ENCODE results near the gene TTLL3. TPM values are rescaled to one million over a fixed set of nuclear protein-coding genes. Genes with fewer than 3 reads are reported as not detected.

The TTLL3 gene
- total and polyA plus RNA-seq, 4 donors: 32.4 to 75.0 (median 48.6) TPM

DNA sequence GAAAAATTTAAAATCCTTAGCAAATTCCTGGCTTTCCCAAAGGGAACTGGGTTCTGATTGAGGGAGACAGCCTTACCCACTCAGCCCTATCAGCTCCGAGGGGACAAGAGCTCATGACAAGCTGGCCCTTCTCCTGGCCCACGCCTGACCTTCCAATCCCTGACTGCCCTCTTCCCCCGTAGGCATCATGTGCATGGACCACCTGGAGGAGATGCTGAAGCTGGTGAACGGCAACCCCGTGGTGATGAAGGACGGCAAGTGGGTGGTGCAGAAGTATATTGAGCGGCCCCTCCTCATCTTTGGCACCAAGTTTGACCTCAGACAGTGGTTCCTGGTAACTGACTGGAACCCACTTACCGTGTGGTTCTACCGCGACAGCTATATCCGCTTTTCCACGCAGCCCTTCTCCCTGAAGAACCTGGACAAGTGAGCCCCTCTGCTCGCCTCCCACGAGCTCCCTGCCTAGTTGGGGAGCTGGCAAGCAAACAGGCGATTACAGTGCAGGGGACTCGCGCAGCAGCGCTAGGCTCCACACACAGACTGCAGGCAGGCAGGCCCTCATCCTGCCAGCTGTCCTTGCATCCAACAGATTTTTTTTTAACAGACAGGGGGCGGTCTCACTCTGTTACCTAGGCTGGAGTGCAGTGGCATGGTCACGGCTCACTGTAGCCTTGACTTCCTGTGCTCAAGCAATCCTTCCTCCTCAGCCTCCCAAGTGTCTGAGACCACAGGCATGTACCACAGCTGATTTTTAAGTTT lies 16.9 kb downstream of the TTLL3 start:
- H3K4me3 ChIP-seq (ENCODE audit: low read depth, low read length): no peak overlapping the region
- peaks cover 23% of the 10 kb centered on the region for H3K36me3 ChIP-seq (ENCODE audit: control insufficient read depth, insufficient read depth, low read length)
- DNase-seq (ENCODE audit: low read depth in 4 of 6, low spot score in 6 of 6): no peak
- WGBS (ENCODE audit: insufficient coverage): 80% methylated on average over 18 of the region's 20 CpGs
- H3K27me3 ChIP-seq (ENCODE audit: control insufficient read depth, insufficient read depth, low read length): no peaks in the 10 kb centered on the region
- H3K9me3 ChIP-seq (ENCODE audit: control insufficient read depth, insufficient read depth, low read length): no peaks in the 10 kb centered on the region
- H3K27ac ChIP-seq (ENCODE audit: low read depth, low read length): no peak overlapping the region
- H3K4me1 ChIP-seq (ENCODE audit: control insufficient read depth, insufficient read depth, low read length): no peaks in the 10 kb centered on the region

DNA sequence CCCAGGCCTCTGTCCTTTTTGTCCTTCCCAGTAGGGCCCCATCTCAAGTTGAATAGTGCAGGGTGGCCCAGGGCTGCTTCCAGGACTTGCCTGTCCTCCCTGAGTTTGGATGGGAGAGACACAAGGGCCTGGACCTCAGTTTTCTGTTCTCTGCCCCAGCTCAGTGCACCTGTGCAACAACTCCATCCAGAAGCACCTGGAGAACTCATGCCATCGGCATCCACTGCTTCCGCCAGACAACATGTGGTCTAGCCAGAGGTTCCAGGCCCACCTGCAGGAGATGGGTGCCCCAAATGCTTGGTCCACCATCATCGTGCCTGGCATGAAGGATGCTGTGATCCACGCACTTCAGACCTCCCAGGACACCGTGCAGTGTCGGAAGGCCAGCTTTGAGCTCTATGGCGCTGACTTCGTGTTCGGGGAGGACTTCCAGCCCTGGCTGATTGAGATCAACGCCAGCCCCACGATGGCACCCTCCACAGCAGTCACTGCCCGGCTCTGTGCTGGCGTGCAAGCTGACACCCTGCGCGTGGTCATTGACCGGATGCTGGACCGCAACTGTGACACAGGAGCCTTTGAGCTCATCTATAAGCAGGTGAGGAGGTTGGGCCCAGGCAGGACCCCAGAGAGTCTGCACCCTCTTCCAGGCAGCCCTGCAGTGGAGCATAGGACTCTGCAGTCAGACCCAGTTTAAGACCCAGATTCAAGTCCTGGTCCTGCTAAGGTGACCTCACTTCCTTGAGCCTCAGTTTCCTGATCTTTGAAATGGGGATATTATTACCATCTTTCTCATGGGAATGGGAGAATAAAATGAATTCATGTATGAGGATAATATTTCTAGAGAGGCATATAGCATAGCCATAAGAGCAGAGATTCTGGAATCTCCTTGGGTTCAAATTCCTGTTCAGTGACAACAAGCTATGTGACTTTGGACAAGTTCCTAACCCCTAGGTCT lies 19.0 kb downstream of the TTLL3 start:
- no peak overlapping the region for H3K4me3 ChIP-seq (ENCODE audit: low read depth, low read length)
- no peaks in the 10 kb centered on the region for H3K9me3 ChIP-seq (ENCODE audit: control insufficient read depth, insufficient read depth, low read length)
- WGBS (ENCODE audit: insufficient coverage): 97% methylated on average over 14 of the region's 17 CpGs
- no peak overlapping the region for H3K27ac ChIP-seq (ENCODE audit: low read depth, low read length)
- H3K4me1 ChIP-seq (ENCODE audit: control insufficient read depth, insufficient read depth, low read length): no peaks in the 10 kb centered on the region
- no peak for DNase-seq (ENCODE audit: low read depth in 4 of 6, low spot score in 6 of 6)
- no peaks in the 10 kb centered on the region for H3K27me3 ChIP-seq (ENCODE audit: control insufficient read depth, insufficient read depth, low read length)
- H3K36me3 ChIP-seq (ENCODE audit: control insufficient read depth, insufficient read depth, low read length): peaks cover 40% of the 10 kb centered on the region

DNA sequence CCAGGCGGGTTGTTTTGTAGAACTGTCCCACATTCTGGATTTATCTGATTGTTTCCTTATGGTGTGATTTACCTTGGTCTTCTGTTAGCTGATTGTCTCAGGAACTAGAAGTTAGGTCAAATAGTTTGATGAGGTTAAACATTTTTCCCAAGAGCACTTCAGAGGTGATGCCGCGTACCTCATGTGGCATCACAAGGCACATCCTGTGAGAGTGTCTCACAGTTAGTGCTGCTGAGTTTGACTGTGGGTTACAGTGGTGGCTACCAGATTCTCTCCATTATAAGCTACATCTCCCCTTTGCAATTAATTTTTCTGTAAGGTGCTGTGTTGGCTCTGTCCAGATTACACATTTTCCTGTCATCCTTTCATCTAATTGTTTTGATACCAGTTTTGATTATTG lies 21.2 kb downstream of the TTLL3 start:
- no peak overlapping the region for H3K4me3 ChIP-seq (ENCODE audit: low read depth, low read length)
- H3K4me1 ChIP-seq (ENCODE audit: control insufficient read depth, insufficient read depth, low read length): no peaks in the 10 kb centered on the region
- DNase-seq (ENCODE audit: low read depth in 4 of 6, low spot score in 6 of 6): no peak
- H3K9me3 ChIP-seq (ENCODE audit: control insufficient read depth, insufficient read depth, low read length): no peaks in the 10 kb centered on the region
- H3K27me3 ChIP-seq (ENCODE audit: control insufficient read depth, insufficient read depth, low read length): no peaks in the 10 kb centered on the region
- WGBS (ENCODE audit: insufficient coverage): 100% methylated on average over 2 of the region's 3 CpGs
- no peak overlapping the region for H3K27ac ChIP-seq (ENCODE audit: low read depth, low read length)
- H3K36me3 ChIP-seq (ENCODE audit: control insufficient read depth, insufficient read depth, low read length): peaks cover 56% of the 10 kb centered on the region

DNA sequence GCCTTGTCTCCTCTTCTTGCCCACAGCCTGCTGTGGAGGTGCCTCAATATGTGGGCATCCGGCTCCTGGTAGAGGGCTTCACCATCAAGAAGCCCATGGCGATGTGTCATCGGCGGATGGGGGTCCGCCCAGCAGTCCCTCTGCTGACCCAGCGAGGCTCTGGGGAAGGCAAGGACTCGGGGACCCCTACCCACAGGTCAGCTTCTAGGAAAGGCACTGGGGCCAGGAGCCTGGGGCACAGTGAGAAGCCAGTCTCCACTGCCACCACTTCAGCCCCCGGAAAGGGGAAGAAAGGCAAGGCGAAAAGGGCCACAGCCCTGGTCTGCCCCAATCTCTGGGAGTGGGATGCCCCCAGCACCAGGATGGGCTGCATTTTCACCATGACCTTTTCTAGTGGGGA lies 23.0 kb downstream of the TTLL3 start:
- no peak overlapping the region for H3K4me3 ChIP-seq (ENCODE audit: low read depth, low read length)
- H3K27ac ChIP-seq (ENCODE audit: low read depth, low read length): no peak overlapping the region
- WGBS (ENCODE audit: insufficient coverage): 97% methylated on average over 9 of the region's 9 CpGs
- no peaks in the 10 kb centered on the region for H3K4me1 ChIP-seq (ENCODE audit: control insufficient read depth, insufficient read depth, low read length)
- H3K9me3 ChIP-seq (ENCODE audit: control insufficient read depth, insufficient read depth, low read length): no peaks in the 10 kb centered on the region
- peaks cover 53% of the 10 kb centered on the region for H3K36me3 ChIP-seq (ENCODE audit: control insufficient read depth, insufficient read depth, low read length)
- no peaks in the 10 kb centered on the region for H3K27me3 ChIP-seq (ENCODE audit: control insufficient read depth, insufficient read depth, low read length)
- no peak for DNase-seq (ENCODE audit: low read depth in 4 of 6, low spot score in 6 of 6)

DNA sequence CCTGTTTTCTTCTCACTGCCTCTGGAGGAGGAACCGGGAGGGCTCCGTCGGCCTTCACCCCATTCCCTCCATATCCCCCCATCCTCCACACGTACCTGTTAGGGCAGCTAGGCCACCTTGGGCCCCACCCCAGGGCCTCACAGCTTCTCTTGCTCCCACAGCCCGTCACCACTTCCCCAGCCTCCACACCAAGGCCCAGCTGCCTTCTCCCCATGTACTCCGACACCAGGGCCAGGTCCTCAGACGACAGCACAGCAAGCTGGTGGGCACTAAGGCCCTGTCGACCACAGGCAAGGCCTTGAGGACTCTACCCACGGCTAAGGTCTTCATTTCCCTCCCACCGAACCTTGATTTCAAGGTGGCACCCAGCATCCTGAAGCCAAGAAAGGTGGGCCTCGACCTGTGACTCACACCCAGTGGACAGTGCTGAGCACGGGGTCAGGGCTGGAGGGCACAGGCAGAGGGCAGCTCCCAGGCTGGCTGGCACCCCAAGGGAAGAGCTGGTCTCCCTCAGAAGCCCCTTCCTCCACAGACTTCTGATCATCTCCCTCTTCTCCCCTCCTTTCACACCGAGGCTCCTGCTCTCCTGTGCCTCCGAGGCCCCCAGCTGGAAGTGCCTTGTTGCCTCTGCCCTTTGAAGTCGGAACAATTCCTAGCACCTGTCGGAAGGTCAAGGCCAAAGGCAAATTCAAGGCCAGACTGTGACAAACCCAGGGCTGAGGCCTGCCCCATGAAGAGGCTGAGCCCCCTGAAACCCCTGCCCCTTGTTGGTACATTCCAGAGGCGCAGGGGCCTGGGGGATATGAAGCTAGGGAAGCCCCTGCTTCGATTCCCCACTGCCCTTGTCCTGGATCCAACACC lies 24.7 kb downstream of the TTLL3 start:
- H3K9me3 ChIP-seq (ENCODE audit: control insufficient read depth, insufficient read depth, low read length): no peaks in the 10 kb centered on the region
- H3K36me3 ChIP-seq (ENCODE audit: control insufficient read depth, insufficient read depth, low read length): peaks cover 62% of the 10 kb centered on the region
- WGBS (ENCODE audit: insufficient coverage): 72% methylated on average over 16 of the region's 18 CpGs
- DNase-seq (ENCODE audit: low read depth in 4 of 6, low spot score in 6 of 6): no peak
- H3K27me3 ChIP-seq (ENCODE audit: control insufficient read depth, insufficient read depth, low read length): no peaks in the 10 kb centered on the region
- H3K4me3 ChIP-seq (ENCODE audit: low read depth, low read length): no peak overlapping the region
- H3K4me1 ChIP-seq (ENCODE audit: control insufficient read depth, insufficient read depth, low read length): no peaks in the 10 kb centered on the region
- no peak overlapping the region for H3K27ac ChIP-seq (ENCODE audit: low read depth, low read length)

DNA sequence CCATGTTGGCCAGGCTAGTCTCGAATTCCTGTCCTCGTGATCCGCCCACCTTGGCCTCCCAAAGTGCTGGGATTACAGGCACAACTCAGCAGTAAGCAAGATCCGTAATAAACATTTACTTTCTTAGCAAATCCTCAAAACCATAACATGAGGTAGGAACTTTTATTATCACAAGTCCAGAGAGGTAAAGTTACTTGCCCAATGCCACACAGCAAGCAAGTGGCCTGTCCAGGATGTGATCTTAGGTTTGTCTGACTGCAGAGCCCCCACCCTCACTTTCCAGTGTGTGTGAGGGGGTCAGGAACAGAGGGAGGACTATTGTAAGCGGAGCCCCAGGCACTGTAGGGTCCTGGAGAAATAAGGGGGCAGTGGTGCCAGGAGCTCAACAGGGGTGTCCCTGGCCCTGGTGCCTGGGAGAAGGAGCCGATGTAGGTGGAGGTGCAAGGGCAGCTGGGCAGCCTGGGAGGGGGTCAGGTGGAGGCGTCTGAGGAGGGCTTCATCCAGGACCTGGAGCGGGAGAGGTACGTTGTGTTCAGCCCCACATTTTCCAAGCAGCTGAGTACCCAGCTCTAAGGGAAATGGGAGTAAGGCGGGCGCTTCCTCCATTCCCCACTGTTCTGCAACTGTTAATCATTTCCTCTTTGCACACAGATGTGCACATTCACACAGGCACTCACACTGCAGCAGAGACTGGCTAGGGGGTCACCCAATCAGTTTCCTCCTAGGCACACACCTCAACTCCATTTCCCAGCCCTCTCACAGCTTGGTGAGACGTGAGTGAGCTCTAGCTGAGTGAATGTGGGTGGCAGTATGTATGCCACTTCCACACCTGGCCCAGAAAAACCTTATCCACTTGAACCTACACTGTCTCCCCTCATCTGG lies 27.9 kb downstream of the TTLL3 start:
- Histone ChIP-seq H3K36me3 (ENCODE audit: control insufficient read depth, insufficient read depth, low read length) (peaks cover 70% of the 10 kb centered on the region), H3K27me3 (ENCODE audit: control insufficient read depth, insufficient read depth, low read length) (no peaks in the 10 kb centered on the region), H3K9me3 (ENCODE audit: control insufficient read depth, insufficient read depth, low read length) (no peaks in the 10 kb centered on the region), H3K4me3 (ENCODE audit: low read depth, low read length) (no peak overlapping the region), H3K4me1 (ENCODE audit: control insufficient read depth, insufficient read depth, low read length) (peaks cover 4% of the 10 kb centered on the region), H3K27ac (ENCODE audit: low read depth, low read length) (no peak overlapping the region)
- WGBS (ENCODE audit: insufficient coverage): 89% methylated on average over 9 of the region's 12 CpGs
- DNase-seq (ENCODE audit: low read depth in 4 of 6, low spot score in 6 of 6): no peak

DNA sequence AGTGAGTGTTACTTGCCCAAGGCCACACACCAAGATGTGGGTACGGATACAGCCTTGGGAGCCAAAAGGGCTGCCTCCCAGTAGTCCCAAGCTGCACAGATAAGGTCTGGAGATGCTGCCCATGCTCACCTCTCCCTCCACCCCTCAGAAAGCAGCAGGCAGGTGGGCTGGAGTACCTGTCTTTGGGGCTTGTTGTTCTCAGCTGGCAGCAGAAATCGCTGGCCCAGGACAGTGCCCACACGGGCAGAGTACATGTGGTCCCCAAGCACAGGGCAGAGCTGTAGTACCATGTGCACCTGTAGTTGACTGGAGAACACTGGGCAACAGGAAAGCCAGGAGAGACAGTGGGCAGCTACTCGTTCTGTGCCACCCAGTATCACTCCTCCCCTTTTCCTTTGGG lies 28.8 kb downstream of the TTLL3 start:
- peaks cover 63% of the 10 kb centered on the region for H3K36me3 ChIP-seq (ENCODE audit: control insufficient read depth, insufficient read depth, low read length)
- peaks cover 10% of the 10 kb centered on the region for H3K4me1 ChIP-seq (ENCODE audit: control insufficient read depth, insufficient read depth, low read length)
- no peak overlapping the region for H3K4me3 ChIP-seq (ENCODE audit: low read depth, low read length)
- WGBS (ENCODE audit: insufficient coverage): 89% methylated on average over 4 of the region's 4 CpGs
- H3K27ac ChIP-seq (ENCODE audit: low read depth, low read length): no peak overlapping the region
- H3K9me3 ChIP-seq (ENCODE audit: control insufficient read depth, insufficient read depth, low read length): no peaks in the 10 kb centered on the region
- no peaks in the 10 kb centered on the region for H3K27me3 ChIP-seq (ENCODE audit: control insufficient read depth, insufficient read depth, low read length)
- DNase-seq (ENCODE audit: low read depth in 4 of 6, low spot score in 6 of 6): no peak

DNA sequence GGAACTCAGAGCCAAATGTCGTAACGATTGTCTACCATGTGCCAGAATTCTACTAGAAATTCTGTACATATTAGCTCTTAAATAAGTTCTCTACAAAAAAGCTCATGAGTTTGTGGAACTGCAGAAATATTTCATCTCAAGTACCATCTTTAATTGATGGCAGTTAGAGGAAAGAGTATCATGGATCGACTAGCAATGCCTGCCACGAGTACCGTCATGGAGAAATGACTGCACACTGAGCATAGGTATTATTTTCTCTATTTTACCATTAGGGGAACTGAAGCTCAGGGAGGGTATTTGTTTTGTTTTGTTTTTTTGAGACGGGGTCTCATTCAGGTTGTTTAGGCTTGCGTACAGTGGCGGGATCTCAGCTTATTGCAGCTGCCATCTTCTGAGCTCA lies 31.0 kb downstream of the TTLL3 start:
- Histone ChIP-seq H3K27ac (ENCODE audit: low read depth, low read length) (no peak overlapping the region), H3K4me3 (ENCODE audit: low read depth, low read length) (no peak overlapping the region), H3K4me1 (ENCODE audit: control insufficient read depth, insufficient read depth, low read length) (peaks cover 10% of the 10 kb centered on the region), H3K27me3 (ENCODE audit: control insufficient read depth, insufficient read depth, low read length) (no peaks in the 10 kb centered on the region), H3K9me3 (ENCODE audit: control insufficient read depth, insufficient read depth, low read length) (no peaks in the 10 kb centered on the region), H3K36me3 (ENCODE audit: control insufficient read depth, insufficient read depth, low read length) (peaks cover 42% of the 10 kb centered on the region)
- DNase-seq (ENCODE audit: low read depth in 4 of 6, low spot score in 6 of 6): no peak
- 80% methylated on average over 3 of the region's 8 CpGs for WGBS (ENCODE audit: insufficient coverage)
